Stimulated activated CD4-positive, alpha-beta T cell treated with anti-CD3 and anti-CD28 coated beads, Interleukin-12 subunit alpha, Interleukin-12 subunit beta, amount 100 ng/mL, for 24 hours (primary cell): ENCODE results near the gene RRM1.

ENCODE experiments used
- DNase-seq, 2 experiments: peaks; one replicate each; pipeline ENCODE4 v3.0.0-alpha.2; 2020; ENCODE audit warnings: low read depth in 2 of 2

Gene RRM1

DNA sequence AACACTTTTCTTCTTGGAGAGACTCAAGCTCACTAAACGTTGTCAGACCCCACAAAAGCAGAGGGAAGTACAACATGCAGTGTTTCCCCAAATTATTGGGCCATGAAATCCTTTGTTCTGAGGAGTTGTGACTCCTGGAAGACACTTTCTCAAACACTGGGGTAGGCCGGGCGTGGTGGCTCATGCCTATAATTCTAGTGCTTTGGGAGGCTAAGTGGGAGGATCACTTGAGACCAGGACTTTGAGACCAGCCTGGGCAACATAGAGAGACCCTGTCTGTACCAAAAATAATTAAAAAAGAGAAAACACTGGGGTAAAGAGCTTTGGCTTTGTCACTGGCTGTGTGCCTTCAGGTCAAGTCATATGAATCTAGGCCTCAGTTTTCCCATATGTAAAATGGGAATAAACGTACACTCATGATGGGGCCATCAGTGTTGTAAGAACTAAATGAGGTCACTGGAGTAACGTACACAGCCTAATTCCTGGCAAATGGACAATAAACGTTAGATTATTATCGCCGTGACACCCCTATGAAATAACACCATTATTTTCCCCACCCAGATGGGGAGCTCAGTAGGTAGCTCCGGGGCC lies 92.0 kb downstream of the RRM1 start:
- DNase-seq = no peak

DNA sequence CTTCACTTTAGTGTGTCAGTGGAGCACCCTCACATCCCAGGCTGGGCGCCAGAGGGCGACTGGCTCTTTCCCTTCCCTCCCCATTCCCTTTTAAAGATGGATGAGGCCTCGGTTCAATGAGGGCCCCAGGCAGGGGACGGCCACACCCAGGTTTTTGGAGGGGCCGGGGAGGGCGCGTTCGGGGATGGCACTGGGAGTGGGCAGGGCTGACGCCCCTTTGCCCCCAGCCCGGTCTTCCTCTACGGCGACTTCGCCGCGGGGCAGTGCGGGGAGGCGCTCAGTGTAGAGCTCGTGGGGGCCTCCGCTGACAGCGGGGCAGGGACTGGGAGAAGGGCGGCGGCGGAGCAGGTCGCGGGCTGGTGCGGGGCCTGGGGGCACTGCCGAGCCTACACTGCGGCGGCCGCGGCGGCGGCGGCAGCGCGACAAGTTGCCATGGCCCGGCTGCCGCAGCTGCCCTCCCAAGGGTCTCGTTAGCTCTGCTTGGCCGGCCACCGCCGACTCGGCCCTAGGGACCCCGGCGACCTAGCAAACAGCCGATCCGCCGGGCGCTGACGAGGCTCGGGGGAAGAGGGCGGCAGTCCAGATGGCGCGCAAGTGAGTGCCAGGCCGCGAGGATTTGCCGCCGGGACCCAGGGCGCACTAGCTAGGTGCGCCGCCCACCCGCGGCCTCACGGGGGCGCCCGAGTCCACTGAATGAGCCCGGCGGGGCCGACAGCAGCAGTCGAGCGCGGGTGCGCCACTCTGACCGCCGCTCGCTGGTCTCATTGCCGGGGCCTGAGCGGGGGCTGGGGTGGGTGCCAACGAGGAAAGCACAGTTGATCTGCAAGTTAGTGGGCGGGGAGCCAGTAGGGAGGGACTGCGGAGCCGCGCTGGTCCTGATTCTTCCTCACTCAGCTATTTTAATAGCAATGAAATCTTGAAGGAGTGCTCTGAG lies 92.7 kb downstream of the RRM1 start:
- DNase-seq = peak; percentile 72 to 79
